GM18526 (cell line): ENCODE measurements around the gene THSD4.

Experiments
- POLR2A ChIP-seq: IDR thresholded peaks from 3 replicates; pipeline ENCODE4 v1.6.1; 2011; ENCODE audit not compliant: insufficient read length; ENCODE audit errors: extremely low read depth

THSD4 gene

DNA sequence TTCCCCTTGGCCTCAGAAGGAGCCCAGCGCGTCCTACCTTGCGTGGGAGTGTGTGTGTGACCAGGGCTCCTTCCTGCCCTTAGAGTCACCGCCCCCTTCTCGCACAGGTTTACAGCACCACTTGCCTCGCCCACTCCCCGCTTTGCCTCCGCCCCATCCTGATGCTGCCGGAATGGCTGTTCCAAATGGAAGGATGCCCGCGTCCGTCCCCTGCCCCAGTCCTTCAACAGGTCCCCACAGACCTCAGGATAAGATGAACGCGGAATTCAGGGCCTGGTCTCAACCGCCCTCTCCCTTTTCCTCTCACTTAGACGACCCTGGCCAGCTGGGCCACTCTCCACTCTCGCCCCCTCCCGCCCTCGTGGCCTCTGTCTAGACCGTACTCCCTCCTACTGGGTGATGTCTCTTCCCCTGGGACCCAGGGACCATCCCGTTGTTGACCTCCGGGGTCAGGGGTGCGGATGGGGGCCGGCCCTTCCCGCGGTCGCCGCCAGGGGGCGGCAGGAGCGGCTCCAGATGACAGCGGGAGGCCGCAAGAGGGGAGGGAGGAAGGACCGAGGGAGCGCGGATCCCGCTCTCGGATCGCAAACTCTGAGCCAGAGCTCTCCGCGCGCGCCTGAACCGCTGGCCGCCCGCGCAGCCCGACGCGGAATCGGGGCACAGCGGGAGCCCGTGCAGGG is at the start of gene THSD4:
TSS of gene THSD4 (plus strand) at position 585 of the 680 bp plus-strand sequence.
- no peak for TF ChIP-seq POLR2A

GRCh38 chr15:71066983-71067382 is 48.3 kb upstream of the THSD4 start:
- no peak for TF ChIP-seq POLR2A

- no peak for TF ChIP-seq POLR2A
Measured at GRCh38 chr15:71069693-71070092, 45.6 kb upstream of the THSD4 start.

GRCh38 chr15:71071529-71071928 is 43.7 kb upstream of the THSD4 start:
- TF ChIP-seq POLR2A, result no peak

DNA sequence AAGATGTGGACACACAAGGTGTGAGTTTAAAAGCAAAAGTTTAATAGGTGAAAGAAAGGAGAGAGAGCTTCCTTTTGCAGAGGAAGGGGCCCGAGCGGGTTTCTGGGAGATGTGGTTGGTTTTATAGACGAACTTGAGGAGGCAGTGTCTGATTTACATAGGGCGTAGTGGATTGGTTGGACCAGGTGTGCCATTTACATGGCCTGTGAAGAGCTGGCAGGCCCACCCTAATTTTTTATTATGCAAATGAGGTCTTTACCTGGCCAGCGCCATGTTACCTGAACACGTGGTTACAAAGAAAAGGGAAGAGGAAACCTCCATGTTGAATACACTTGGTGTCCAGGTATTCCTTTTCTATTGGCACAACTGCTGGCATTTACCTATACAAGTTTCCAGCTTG is 42.8 kb upstream of the THSD4 start:
- TF ChIP-seq POLR2A, result no peak

GRCh38 chr15:71078506-71079207 is 36.6 kb upstream of the THSD4 start:
- TF ChIP-seq POLR2A, result no peak

DNA sequence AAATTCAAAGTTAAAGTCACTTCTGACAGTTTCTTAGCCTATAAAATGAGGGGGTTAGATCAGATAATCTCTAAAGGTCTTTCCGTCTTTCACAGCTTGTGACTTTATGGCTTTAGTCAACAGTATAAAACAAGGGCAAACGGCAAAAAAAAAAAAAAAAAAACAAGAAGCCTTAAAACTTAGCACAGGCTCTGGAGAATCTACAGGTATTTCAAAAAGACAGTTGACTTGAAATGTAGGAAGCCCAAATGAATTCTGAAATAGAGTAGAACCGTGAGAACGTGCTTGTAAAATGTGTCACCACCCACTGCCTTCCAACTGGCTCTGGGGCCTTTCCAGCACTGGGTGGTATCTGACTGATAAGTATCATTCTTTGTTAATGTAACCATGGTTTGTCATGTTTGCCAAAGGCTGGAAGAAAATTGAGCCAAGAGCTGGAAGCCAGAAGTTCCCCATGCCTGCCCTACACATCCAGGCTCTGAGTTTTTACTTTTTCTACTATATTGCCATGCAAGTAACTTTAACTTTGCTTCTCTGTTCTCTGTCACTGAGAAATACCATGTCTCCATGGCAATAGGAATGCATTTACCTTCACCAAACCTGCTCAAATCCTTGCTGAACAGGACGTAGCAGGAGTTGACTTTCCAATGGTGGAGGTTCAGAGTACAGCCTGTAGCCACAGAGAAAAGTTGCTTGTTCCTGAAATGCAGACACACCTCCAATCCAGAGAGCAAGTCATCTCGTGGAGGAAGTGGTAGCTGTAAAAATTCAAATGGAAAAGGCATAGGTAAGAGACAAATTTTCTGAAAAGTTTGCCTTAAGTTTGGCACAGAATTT is 35.8 kb upstream of the THSD4 start:
- TF ChIP-seq POLR2A, result no peak

GRCh38 chr15:71080166-71080565 is 35.1 kb upstream of the THSD4 start:
- no peak for TF ChIP-seq POLR2A

DNA sequence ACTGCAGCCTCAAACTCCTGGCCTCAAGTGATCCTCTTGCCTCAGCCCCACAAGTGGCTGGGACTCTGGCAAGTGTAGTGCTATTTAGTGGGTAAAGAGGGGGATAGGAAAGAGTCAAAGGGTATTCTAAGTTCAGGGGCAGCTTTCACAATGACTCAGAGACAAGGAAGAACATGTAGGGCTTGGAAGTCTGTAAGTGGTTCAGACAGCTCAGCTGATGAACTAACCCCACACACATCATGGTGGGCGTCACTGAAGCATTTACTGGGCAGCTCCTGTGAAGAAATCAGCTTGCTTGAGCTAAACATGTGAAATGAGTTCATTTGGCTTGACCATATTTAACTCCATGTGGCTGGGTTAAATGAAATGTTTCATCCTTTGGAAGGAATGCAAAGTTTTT is 34.6 kb upstream of the THSD4 start:
- no peak for TF ChIP-seq POLR2A

DNA sequence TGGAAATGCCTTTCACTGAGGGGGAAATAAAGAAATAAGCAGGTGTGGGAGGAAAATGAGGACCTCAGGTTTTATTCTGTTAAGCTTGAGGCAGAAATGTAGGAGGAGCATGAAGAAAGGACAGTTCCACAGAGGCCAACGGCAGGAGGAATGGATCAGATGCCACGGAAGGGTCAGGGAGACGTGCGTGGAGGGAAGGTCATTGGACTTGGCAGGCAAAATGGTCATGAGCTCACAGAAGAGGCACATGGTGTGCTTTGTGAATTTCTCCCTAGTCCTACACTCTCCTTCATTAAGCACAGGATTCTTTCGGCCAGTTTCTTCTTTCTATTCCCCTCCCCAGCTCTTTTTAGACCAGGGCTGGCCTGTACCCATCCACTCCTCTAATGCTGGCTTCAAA is 32.5 kb upstream of the THSD4 start:
- no peak for TF ChIP-seq POLR2A

DNA sequence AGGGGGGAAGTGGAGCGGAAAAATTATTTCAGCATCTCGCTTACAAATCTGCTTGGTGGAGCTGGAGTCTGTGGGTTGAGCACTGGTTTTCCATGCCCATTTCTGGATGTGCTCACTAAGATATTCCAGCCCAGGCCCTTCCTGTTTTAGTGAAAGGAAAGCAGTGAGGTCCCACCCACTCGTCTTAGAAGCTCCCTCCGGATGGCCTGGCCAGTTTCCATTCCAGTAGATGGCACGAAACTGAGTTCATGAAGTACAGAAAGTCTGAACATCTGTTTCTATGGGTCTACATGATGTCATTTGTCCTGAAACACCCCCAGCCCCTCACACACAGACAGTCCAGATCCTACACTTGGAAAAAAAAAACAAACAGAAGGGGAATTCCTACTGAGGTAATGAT is 31.9 kb upstream of the THSD4 start:
- TF ChIP-seq POLR2A, result no peak

DNA sequence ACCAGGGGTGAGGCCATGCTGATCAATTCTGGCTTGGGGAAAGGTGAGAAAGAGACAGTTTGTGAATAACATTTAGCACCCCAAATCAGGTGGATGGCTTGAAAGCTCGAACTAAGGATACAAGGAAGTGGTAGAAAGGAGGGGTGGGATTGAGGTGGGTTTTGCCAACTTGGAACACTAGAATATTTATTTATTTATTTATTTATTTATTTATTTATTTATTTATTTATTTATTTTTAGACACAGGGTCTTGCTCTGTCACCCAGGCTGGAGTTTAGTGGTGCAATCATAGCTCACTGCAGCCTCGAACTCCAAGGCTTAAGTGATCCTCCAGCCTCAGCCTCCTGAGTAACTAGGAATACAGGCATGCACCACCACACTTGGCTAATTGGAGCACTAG is 31.0 kb upstream of the THSD4 start:
- no peak for TF ChIP-seq POLR2A

GRCh38 chr15:71085809-71086208 is 29.5 kb upstream of the THSD4 start:
- no peak for TF ChIP-seq POLR2A

DNA sequence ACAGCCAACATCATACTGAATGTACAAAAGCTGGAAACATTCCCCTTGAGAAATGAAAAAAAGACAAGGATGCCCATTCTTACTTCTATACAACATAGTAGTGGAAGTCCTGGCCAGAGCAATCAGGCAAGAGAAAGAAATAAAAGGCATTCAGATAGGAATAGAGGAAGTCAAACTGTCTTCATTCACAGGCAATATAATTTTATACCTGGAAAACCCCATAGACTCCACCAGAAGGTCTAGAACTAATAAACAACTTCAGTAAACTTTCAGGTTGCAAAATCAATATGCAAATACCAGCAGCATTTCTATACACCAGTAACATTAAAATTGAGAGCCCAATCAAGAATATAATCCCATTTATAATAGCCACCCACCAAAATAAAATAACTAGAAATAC is 27.1 kb upstream of the THSD4 start:
- no peak for TF ChIP-seq POLR2A

GRCh38 chr15:71088683-71089082 is 26.6 kb upstream of the THSD4 start:
- no peak for TF ChIP-seq POLR2A

DNA sequence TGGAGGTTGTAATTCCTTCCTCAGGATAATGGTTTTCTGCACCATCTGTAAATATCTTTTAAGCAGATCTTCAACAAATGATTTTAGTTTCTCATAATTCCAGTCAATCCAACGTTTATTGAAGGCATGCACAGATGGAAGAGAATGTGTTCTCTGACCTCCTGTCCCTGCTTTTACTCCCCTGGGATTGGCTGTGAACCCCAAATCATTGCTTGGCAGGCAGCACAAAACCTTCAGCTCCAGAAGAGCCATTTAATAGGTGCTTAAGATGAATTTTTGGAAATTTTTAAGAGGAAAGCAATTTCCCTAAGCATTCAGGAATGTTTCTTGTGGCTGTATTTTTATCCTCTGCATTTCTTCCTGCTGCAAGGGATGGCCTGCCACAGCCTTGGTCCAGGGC is 25.5 kb upstream of the THSD4 start:
- TF ChIP-seq POLR2A, result no peak
